Adrenal gland (tissue), 12 donors: ENCODE data around the gene WDR45. TPM values are rescaled to one million over a fixed set of nuclear protein-coding genes. Genes with fewer than 3 reads are reported as not detected.

Experiments
- DNase-seq, 7 donors: peaks; one replicate each; pipeline ENCODE4 v3.0.0-alpha.2; 2019 to 2020
- H3K27ac ChIP-seq, 5 donors: fragments of 200-600 bp; sonication (generic) in 4 of 5; 1 replicate in 3 of 5; 2 replicates in 2 of 5; pipeline versions ENCODE4 v1.5.1 to v1.8.0; 2016 to 2020; ENCODE audit warnings: mild to moderate bottlenecking in 1 of 5
- H3K27me3 ChIP-seq: fragments of 200-600 bp; 2 replicates; pipeline ENCODE4 v1.8.0; 2021
- H3K36me3 ChIP-seq, 2 donors: fragments of 200-600 bp; replicated peaks in 1 of 2; 1 replicate in 1 of 2; 2 replicates in 1 of 2; pipeline versions ENCODE4 v1.5.1 to v1.8.0; 2018 to 2022
- H3K4me1 ChIP-seq, 2 donors: fragments of 200-600 bp; replicated peaks in 1 of 2; 1 replicate in 1 of 2; 2 replicates in 1 of 2; pipeline versions ENCODE4 v1.5.1 to v1.8.0; 2018 to 2021
- H3K4me3 ChIP-seq, 4 donors: fragments of 200-600 bp; sonication (generic) in 3 of 4; one replicate each; pipeline ENCODE4 v1.5.1; 2016 to 2018
- H3K9me3 ChIP-seq, 3 donors: fragments of 200-600 bp; sonication (generic) in 1 of 3; replicated peaks in 1 of 3; 1 replicate in 2 of 3; 2 replicates in 1 of 3; pipeline versions ENCODE4 v1.5.1 to v1.8.0; 2016 to 2021
- CTCF ChIP-seq, 6 experiments: fragments of 450-650 bp in 4 of 6; fragments of 200-600 bp in 2 of 6; sonication (generic) in 1 of 6; IDR thresholded peaks; 1 replicate in 5 of 6; 2 replicates in 1 of 6; pipeline versions ENCODE4 v1.5.1 to v1.8.0; 2016 to 2021; ENCODE audit warnings: antibody characterized with exemption in 6 of 6, mild to moderate bottlenecking in 2 of 6, moderate library complexity in 1 of 6
- POLR2A ChIP-seq, 2 donors: fragments of 450-650 bp; IDR thresholded peaks; one replicate each; pipeline ENCODE4 v1.6.1; 2017; ENCODE audit warnings: antibody characterized with exemption in 2 of 2, mild to moderate bottlenecking in 2 of 2, moderate library complexity in 1 of 2
- WGBS, 4 donors: extraction: QIAGEN DNeasy Blood & Tissue Kit in 2 of 4; methylation state at CpG; one replicate each; pipeline versions ENCODE4 v1.1.5 to v1.1.7; 2013 to 2017; 5-methylcytosine and 5-hydroxymethylcytosine counted together
- intact Hi-C, 2 donors: fragments of 100-400 bp; cut with DNase I; formaldehyde crosslinking; loops; one replicate each; pipeline versions ENCODE4 v1.14.1 to v1.15.0; 2022 to 2023
- polyA plus RNA-seq, 3 donors: library from polyadenylated mRNA; stranded (reverse); fragments of 200-250 nt in 2 of 3; fragments of 350-450 nt in 1 of 3; fragmentation: Illumina TruSeq in 1 of 3; extraction: RNeasy Lipid Tissue Mini Kit (QIAGEN cat#74804) in 1 of 3; gene quantifications; one replicate each; pipeline ENCODE4 v1.2.3, GENCODE V29; 2013 to 2014
- total RNA-seq, 9 donors: library from RNA; depleted of rRNA in 4 of 9; stranded (reverse); fragments of >200 nt in 4 of 9; fragments of 120-200 nt in 1 of 9; fragmentation: NEBNext Ultra II Directional in 1 of 9; extraction: Animal tissue kit (Norgen Biotek cat#: 25700) in 1 of 9; gene quantifications; one replicate each; pipeline versions ENCODE4 v1.1.0 to v1.2.4, GENCODE V29; 2013 to 2023
- donor health status: healthy with polysubstance abuse.
- donor health status: Bipolar disorder and iron deficiency.
- donor health status: DM: yes; HTN: yes; CAD: no.
- donor health status: DM: no; HTN: no; CAD: no.
- donor health status: DM: no; HTN: no; CAD: no.
- donor health status: DM: yes; HTN: yes; CAD: no.

WDR45 gene
- total and polyA plus RNA-seq, 12 donors, result 59.4 to 184 (median 110) TPM

GRCh38 chrX:49071877-49072711 lies 7.6 kb downstream of the WDR45 start:
- peak; percentile 74 to 95 (median 84) for DNase-seq

GRCh38 chrX:49070988-49071387 lies 8.7 kb downstream of the WDR45 start:
- Histone ChIP-seq H3K9me3 (no peaks in the 10 kb centered on the region), H3K27me3 (no peaks in the 10 kb centered on the region), H3K27ac (no peak overlapping the region), H3K4me1 (no peaks in the 10 kb centered on the region), H3K36me3 (no peaks in the 10 kb centered on the region), H3K4me3 (no peak overlapping the region)
- DNase-seq, result no peak
- TF ChIP-seq POLR2A (IDR thresholded peaks at IDR 0.05) (no peak), CTCF (IDR thresholded peaks at IDR 0.05) (no peak)
- 66 to 100% (median 85%) methylated on average over 3 to 4 of the region's 4 CpGs for WGBS, 4 donors
- intact Hi-C loops, result no loop called here

More at GRCh38 chrX:49071877-49072711, 7.6 kb downstream of the WDR45 start:
- Histone ChIP-seq H3K27ac (peak overlapping the region in 2 of 5 donors; percentile 50 to 80), H3K4me1 (no peaks in the 10 kb centered on the region), H3K9me3 (no peaks in the 10 kb centered on the region), H3K36me3 (no peaks in the 10 kb centered on the region), H3K4me3 (peak overlapping the region in 1 of 4 donors; percentile 55), H3K27me3 (no peaks in the 10 kb centered on the region)
- intact Hi-C loops, result no loop called here
- TF ChIP-seq CTCF (IDR thresholded peaks at IDR 0.05) (no peak), POLR2A (IDR thresholded peaks at IDR 0.05) (peak in 1 of 2 donors; percentile 24)
- 26 to 54% (median 40%) methylated on average over 11 to 63 of the region's 63 CpGs for WGBS, 4 donors

DNA sequence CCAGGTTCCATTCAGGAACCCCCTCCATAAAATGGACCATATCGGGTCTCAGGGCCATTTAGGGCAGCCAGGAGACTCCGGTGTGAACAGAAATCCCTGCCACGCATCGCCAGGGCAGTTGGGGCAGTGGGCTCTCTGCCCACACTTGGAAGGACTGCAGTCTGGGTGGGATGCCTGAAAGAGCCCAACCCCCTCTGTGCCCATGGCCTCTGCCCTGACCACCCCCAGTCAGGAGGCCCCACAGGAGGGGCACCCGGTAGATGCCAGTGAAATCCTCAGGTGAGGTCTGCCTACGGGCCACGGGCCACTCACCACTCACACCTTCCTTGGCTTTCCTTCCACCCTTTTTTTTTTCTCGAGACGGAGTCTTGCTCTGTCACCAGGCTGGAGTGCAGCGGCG lies 10.6 kb downstream of the WDR45 start:
- intact Hi-C loops, result no loop called here
- H3K36me3 ChIP-seq, result no peaks in the 10 kb centered on the region
- no peaks in the 10 kb centered on the region for H3K27me3 ChIP-seq
- no peaks in the 10 kb centered on the region for H3K9me3 ChIP-seq
- H3K27ac ChIP-seq, result no peak overlapping the region
- 91 to 95% (median 92%) methylated on average over 7 to 11 of the region's 11 CpGs for WGBS, 4 donors
- no peak for TF ChIP-seq POLR2A (IDR thresholded peaks at IDR 0.05)
- no peak for TF ChIP-seq CTCF (IDR thresholded peaks at IDR 0.05)
- no peak for DNase-seq
- H3K4me3 ChIP-seq, result no peak overlapping the region
- no peaks in the 10 kb centered on the region for H3K4me1 ChIP-seq

GRCh38 chrX:49067285-49068120 lies 12.2 kb downstream of the WDR45 start:
- Histone ChIP-seq H3K36me3 (no peaks in the 10 kb centered on the region), H3K9me3 (no peaks in the 10 kb centered on the region), H3K4me3 (no peak overlapping the region), H3K4me1 (no peaks in the 10 kb centered on the region), H3K27ac (no peak overlapping the region), H3K27me3 (no peaks in the 10 kb centered on the region)
- 82 to 92% (median 85%) methylated on average over 6 to 39 of the region's 41 CpGs; no CpG with 5 or more reads in 1 of the 4 donors for WGBS, 4 donors
- TF ChIP-seq CTCF (IDR thresholded peaks at IDR 0.05) (no peak), POLR2A (IDR thresholded peaks at IDR 0.05) (no peak)
- intact Hi-C loops, result no loop called here
- no peak for DNase-seq
